HG03175 (cell line): Measurements from ENCODE around the gene FTSJ1.
A peak's percentile ranks its signal among the peaks of the same experiment; 100 is the strongest.
"Not testable (repeated sequence)": the region's sequence is repeated elsewhere in the genome, so short reads cannot be mapped to it uniquely, and the experiment has no call there.

ENCODE experiments used
- ATAC-seq: cut with Tn5 transposase; IDR thresholded peaks from one replicate; pipeline ENCODE4 v1.9.1; 2021; ENCODE audit warnings: mild to moderate bottlenecking, moderate library complexity; ENCODE audit not compliant: unreplicated experiment

The FTSJ1 gene

DNA sequence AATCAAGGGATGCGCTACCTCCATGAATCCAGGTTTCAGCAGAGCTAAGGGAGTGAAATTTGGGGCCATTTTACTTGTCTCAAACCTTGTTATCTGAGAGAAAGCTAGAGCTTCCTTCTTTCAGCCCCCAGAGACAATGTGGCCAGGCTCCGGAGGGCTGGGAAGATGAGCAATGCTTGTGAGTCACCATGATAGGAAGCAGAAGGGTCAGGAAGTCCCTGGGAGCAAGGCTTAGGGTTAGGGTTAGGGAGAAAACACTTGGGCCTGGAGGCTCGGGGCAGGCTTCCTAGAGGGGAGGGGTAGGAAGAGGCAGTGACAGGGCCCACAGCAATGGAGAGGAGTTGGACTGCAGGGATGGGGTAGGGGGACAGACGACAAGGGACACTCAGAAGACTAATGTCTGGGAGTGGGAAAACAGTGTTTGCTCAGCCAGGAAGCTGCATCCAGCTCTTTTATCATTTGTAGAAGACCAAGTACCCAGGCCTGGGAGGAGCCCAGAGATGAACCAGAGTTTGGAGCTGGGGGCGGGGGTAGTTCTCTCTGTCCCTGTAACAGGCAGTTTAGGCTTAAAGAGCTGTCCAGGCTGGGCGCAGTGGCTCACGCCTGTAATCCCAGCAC lies 16.4 kb downstream of the FTSJ1 start:
- ATAC-seq: no peak

DNA sequence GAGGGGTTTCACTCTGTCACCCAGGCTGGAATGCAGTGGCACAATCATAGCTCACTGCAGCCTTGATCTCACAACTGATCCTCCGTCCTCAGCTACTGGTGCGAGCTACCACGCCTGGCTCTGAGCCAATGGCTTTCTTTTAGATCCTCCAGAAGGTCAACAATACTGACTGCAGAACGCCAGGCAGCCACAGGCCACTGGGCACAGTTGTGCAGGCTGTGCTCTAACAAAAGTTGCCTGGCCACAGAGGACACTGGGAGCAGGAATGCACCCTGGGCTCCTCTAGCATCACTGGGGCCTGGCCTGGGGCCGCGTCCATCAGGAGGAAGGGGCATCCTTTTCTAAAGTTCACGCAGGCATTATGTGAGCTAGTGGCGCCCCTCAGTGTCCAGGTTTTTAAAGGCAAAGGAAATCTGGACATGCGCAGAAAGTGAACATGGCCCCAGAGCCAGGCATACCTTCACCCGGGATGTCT lies 17.9 kb downstream of the FTSJ1 start:
- ATAC-seq: no peak

- ATAC-seq: no peak
Observed at GRCh38 chrX:48496660-48497059, 20.7 kb downstream of the FTSJ1 start.

DNA sequence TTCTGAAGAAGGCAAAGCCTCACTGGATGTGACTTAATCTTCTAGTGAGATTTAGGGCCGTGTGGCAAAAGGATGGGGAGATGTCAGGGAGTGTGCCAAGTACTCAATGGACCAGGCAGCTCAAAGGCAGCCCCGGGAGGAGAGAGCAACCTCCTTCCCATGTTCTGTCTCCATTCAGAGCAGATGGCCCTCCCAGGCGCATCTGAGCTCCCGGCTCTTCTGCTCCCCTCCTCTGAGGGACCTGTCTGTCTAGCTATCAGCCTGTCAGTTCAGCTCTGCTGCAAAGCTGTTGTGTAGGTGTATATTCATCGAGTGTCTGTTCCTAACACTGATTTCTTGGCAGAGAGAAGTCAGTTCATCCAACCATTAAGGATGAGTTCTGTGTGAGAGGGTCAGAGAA lies 21.9 kb downstream of the FTSJ1 start:
- no peak for ATAC-seq

DNA sequence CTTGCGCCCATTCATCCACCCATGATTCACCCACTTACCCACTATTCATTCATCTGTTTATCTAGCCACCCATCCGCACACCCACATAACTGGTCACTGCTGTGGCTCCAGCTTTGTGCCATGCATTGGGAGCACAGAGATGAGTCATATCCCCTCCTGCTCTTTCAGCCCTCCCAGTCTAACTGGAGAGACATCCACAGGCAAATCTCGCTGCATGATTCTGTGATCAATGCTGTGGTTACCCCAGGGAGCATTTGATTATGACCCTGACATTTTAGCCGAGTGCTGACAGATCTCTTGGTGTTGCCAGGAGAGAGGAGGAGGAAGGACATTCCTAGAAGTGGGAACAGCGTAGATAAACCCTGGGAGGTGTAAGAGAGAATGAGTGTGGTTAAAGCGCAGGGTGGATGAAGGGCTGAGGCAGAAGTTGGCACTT lies 22.4 kb downstream of the FTSJ1 start:
- no peak for ATAC-seq

GRCh38 chrX:48504261-48504660 lies 28.3 kb downstream of the FTSJ1 start:
- ATAC-seq: no peak

DNA sequence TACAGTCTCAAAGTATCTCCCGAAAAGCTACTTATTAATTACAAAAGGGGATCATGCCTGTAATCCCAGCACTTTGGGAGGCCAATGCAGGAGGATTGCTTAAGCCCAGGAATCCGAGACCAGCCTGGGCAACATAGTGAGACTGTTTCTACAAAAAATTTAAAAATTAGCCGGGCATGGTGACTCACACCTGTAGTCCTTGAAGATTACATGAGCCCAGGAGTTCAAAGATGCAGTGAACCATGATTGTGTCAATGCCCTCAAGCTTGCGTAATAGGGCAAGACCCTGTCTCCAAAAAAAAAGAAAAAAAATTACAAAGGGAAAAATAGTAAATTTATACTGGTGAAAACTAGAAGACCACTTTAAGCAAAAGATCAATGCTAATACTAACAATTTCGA lies 29.5 kb downstream of the FTSJ1 start:
- no peak for ATAC-seq

DNA sequence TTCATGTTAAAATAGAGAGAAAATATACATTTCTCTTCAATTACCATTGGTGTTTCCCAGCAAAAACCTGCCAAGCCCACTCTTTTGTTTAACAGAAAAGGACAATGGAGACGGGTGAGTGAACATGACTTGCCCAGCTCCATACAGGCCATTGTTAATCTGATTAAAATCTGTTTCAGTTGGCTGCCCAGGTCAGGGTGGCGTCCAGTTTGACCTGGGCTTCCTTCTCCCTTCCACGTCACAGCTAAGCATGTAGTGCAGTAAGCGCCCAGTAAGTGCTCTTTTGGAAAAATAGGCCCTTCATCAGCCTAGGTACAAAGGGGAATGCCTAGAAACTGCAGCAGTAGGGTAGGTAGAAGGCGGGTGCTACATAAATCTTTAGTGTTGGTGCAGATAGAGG lies 31.2 kb downstream of the FTSJ1 start:
- no peak for ATAC-seq

DNA sequence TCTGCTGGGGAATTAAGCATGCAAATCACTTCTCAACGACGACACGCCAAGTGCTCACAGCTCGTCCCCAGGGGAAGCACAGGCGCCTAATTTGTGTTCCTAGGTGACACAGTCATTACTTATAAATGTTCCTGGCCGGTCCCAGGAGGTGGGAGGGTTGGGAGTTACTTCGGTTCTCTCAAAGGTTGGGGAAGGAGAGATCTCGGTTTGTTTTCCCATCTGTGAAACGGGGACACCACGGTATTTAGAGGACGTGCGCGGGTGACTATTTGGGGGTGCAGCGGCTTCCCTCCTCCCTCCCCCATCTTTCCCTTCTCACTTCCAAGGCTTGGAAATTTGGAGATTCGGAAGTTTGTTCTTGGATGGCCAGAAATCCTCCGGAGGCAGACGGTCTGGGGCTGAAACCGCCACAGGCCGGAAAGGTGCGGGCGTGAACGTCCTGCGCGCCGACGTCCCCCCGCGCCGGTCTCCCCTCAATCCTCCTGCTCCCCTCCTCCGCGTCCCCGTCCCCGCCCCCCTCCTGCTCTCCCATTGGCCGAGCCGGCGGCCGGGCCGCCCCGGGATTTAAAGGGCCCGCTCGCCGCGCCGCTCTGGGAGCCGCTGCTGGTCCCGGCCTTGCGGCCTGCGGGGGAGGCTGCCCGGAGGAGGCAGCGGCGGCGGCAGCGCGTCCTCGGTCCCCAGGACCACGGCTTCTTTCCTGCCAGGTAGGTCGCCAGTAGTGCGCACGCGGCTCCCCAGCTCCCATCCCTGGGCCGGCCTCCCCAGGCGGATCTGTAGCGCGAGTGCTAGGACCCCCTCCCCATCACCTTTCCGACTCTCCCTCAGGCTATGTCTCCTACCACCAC lies 32.6 kb downstream of the FTSJ1 start, which contains the start of gene PORCN:
Gene PORCN, plus strand, starts transcription at position 593 of the 845 bp plus-strand sequence. CDS start 829 bp downstream, outside the sequence.
- peak; percentile 81 for ATAC-seq

- peak; percentile 19 for ATAC-seq
Observed at GRCh38 chrX:48509245-48509590, 33.2 kb downstream of the FTSJ1 start.

GRCh38 chrX:48509619-48510018 lies 33.6 kb downstream of the FTSJ1 start:
- ATAC-seq: no peak

DNA sequence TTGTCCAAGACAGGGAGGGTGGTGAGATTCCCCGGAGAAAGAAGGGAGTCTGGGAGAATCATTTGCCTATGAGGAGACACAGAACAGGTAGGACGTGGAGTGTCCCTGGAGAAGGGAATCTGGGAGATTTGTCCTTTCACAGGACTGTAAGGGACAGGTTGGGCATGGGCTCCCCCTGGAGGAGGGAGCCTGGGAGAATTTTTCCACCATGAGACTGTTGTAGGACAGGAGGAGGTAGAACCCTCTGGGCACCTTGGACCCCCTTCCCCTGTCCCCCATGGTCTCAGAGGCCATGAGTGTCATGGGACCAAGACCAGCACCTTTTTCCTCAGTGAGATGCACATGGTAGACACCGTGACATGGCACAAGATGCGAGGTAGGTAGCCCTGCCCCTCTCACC lies 35.6 kb downstream of the FTSJ1 start:
- ATAC-seq: no peak

GRCh38 chrX:48512371-48512935 lies 36.5 kb downstream of the FTSJ1 start:
- ATAC-seq: no peak

DNA sequence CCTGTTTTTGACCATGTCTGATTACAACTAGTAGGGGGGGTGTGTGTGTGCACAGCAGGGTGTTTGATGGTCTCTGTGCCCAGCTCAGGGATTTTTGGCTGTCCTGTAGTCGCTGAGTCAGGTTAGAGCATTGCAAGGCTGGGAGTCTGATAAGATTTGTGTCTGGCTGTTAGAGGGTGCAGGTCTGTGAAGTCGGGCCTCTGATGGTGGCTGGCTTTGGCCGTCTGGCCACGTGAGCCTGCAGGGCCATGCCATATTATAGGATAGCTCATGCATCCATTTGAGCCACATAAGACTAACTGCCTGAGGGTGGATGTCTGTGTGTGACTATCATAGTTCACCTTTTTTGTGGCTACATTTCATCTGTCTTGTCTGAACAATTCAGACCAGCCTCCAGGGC lies 37.7 kb downstream of the FTSJ1 start:
- no peak for ATAC-seq

GRCh38 chrX:48514126-48514806 lies 38.3 kb downstream of the FTSJ1 start:
- ATAC-seq: no peak

- ATAC-seq: no peak
Observed at GRCh38 chrX:48514868-48515460, 39.0 kb downstream of the FTSJ1 start.

DNA sequence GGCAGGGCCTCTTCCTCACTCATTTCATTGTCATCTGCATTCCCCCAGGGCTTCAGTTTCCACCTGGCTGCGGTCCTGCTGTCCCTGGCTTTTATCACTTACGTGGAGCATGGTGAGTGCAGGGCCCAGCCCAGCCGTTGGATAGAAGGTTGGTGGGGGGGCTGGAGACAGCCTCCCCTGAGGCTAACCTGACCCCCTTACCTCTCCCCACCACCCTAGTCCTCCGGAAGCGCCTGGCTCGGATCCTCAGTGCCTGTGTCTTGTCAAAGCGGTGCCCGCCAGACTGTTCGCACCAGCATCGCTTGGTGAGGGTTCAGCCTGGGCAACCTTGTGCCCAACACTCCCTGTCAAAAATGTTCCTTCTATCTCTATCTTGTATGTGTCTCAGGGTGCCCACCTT lies 39.8 kb downstream of the FTSJ1 start:
- ATAC-seq: no peak

- ATAC-seq: no peak
Observed at GRCh38 chrX:48516285-48516684, 40.3 kb downstream of the FTSJ1 start.

- no peak for ATAC-seq
Observed at GRCh38 chrX:48516987-48517386, 41.0 kb downstream of the FTSJ1 start.

GRCh38 chrX:48519481-48519880 lies 43.5 kb downstream of the FTSJ1 start:
- not testable (repeated sequence) for ATAC-seq

- no peak for ATAC-seq
Observed at GRCh38 chrX:48520455-48520854, 44.5 kb downstream of the FTSJ1 start.
